IMR-90 (cell line): Measurements from ENCODE around the gene ZFYVE1.

Experiments
- CEBPB ChIP-seq: IDR thresholded peaks from 2 replicates; pipeline ENCODE4 v1.6.1; 2012; ENCODE audit warnings: low read depth, low read length, improper control_type of control experiment
- CTCF ChIP-seq: conservative IDR thresholded peaks from 2 replicates; pipeline ENCODE4 v1.5.1; 2012; ENCODE audit warnings: mild to moderate bottlenecking, low read depth, low read length, improper control_type of control experiment
- ELK1 ChIP-seq: fragments of 150-350 bp; IDR thresholded peaks from 2 replicates; pipeline ENCODE4 v1.6.1; 2016; ENCODE audit warnings: low read depth, mild to moderate bottlenecking, low read length, moderate library complexity, borderline replicate concordance
- FOS ChIP-seq: fragments of 150-350 bp; IDR thresholded peaks from 2 replicates; pipeline ENCODE4 v1.6.1; 2016; ENCODE audit warnings: low read depth, low read length
- MAFK ChIP-seq: IDR thresholded peaks from 2 replicates; pipeline ENCODE4 v1.6.1; 2012; ENCODE audit warnings: low read depth, low read length, improper control_type of control experiment
- NFE2L2 ChIP-seq: fragments of 150-350 bp; IDR thresholded peaks from 2 replicates; pipeline ENCODE4 v1.6.1; 2016; ENCODE audit warnings: low read depth, mild to moderate bottlenecking, low read length
- POLR2A ChIP-seq: IDR thresholded peaks from 2 replicates; pipeline ENCODE4 v1.6.1; 2012; ENCODE audit warnings: mild to moderate bottlenecking, low read depth, low read length
- RCOR1 ChIP-seq: IDR thresholded peaks from 2 replicates; pipeline ENCODE4 v1.6.1; 2012; ENCODE audit warnings: mild to moderate bottlenecking, low read length, improper control_type of control experiment; ENCODE audit not compliant: insufficient replicate concordance
- RFX5 ChIP-seq: IDR thresholded peaks from 2 replicates; pipeline ENCODE4 v1.8.0; 2012; ENCODE audit warnings: low read depth, mild to moderate bottlenecking, low read length, moderate library complexity
- SMC3 ChIP-seq: fragments of 150-350 bp; IDR thresholded peaks from 2 replicates; pipeline ENCODE4 v1.6.1; 2016; ENCODE audit warnings: low read depth, mild to moderate bottlenecking, antibody characterized with exemption, low read length, moderate library complexity
- TF ChIP-seq, protein P1 (sequence below): fragments of 150-350 bp; IDR thresholded peaks from 2 replicates; pipeline ENCODE4 v1.6.1; 2017; ENCODE audit warnings: mild to moderate bottlenecking, antibody characterized with exemption, low read length, low read depth

DNA sequence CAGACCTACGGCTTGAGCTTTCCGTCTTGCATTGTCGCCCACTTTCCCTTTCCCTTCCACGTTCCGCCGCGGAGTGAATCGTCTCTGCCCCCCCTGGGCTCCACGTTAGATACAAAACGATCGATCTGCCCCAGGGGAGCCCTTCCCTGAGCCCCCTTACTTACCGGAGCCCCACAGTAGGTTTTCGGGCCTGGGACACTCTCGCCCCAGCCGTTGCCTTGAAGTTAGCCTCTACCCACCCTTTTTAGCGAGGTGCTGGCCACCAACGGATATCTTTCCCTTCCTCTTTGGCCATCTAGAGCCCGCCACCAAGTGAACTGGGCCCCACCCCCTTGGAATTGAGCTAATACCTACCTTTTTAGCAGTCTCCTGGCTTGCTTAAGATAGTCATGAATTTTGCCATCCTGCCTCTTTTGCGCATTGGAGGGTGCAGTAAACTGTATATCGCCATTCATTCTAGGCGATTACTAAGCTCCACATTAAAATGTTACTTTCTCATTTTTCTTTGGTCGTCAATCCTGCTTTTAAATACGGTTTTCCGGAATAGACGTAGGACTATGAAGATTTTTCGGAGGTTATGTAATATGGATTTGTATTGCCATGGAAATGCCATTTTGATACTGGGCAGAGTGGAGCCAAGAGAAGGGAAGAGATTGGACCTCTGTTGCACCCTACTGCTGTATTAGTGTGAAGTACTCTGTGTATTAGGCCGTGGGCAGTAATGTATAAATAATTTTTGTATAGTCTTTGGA lies 32.2 kb upstream of the ZFYVE1 start:
- no peak for TF ChIP-seq CTCF
- TF ChIP-seq POLR2A, result no peak
- TF ChIP-seq CEBPB, result no peak
- TF ChIP-seq, protein P1, sequence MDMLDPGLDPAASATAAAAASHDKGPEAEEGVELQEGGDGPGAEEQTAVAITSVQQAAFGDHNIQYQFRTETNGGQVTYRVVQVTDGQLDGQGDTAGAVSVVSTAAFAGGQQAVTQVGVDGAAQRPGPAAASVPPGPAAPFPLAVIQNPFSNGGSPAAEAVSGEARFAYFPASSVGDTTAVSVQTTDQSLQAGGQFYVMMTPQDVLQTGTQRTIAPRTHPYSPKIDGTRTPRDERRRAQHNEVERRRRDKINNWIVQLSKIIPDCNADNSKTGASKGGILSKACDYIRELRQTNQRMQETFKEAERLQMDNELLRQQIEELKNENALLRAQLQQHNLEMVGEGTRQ, result no peak
- TF ChIP-seq MAFK, result no peak
- no peak for TF ChIP-seq NFE2L2
- no peak for TF ChIP-seq SMC3
- no peak for TF ChIP-seq RCOR1
- TF ChIP-seq ELK1, result no peak
- TF ChIP-seq RFX5, result no peak
- no peak for TF ChIP-seq FOS
